GM19023 (cell line): ENCODE data around the gene PAPOLG.
A peak's percentile ranks its signal among the peaks of the same experiment; 100 is the strongest.
"Not testable (repeated sequence)": the region's sequence is repeated elsewhere in the genome, so short reads cannot be mapped to it uniquely, and the experiment has no call there.

Experiments used
- ATAC-seq: cut with Tn5 transposase; IDR thresholded peaks from one replicate; pipeline ENCODE4 v1.9.1; 2021; ENCODE audit warnings: mild to moderate bottlenecking, moderate library complexity; ENCODE audit not compliant: unreplicated experiment

The PAPOLG gene

GRCh38 chr2:60771508-60771907 lies 15.4 kb downstream of the PAPOLG start:
- ATAC-seq: no peak

GRCh38 chr2:60775048-60775639 lies 19.1 kb downstream of the PAPOLG start:
- ATAC-seq: no peak

- ATAC-seq: no peak
Observed at GRCh38 chr2:60778352-60778751, 22.3 kb downstream of the PAPOLG start.

- ATAC-seq: no peak
Observed at GRCh38 chr2:60779426-60779825, 23.4 kb downstream of the PAPOLG start.

GRCh38 chr2:60780721-60781120 lies 24.7 kb downstream of the PAPOLG start:
- ATAC-seq: no peak

GRCh38 chr2:60793169-60793568 lies 37.1 kb downstream of the PAPOLG start:
- no peak for ATAC-seq

GRCh38 chr2:60794271-60794863 lies 38.3 kb downstream of the PAPOLG start:
- no peak for ATAC-seq

GRCh38 chr2:60796573-60797509 lies 40.8 kb downstream of the PAPOLG start:
- ATAC-seq: no peak

- ATAC-seq: no peak
Observed at GRCh38 chr2:60804473-60804872, 48.4 kb downstream of the PAPOLG start.

- no peak for ATAC-seq
Observed at GRCh38 chr2:60806595-60806987, 50.5 kb downstream of the PAPOLG start.

- peak; percentile 92 for ATAC-seq
Observed at GRCh38 chr2:60806988-60807681, 51.1 kb downstream of the PAPOLG start.

GRCh38 chr2:60808330-60808801 lies 52.3 kb downstream of the PAPOLG start:
- no peak for ATAC-seq

- no peak for ATAC-seq
Observed at GRCh38 chr2:60811491-60812375, 55.7 kb downstream of the PAPOLG start.

- not testable (repeated sequence) for ATAC-seq
Observed at GRCh38 chr2:60817191-60817590, 61.1 kb downstream of the PAPOLG start.

GRCh38 chr2:60818272-60818671 lies 62.2 kb downstream of the PAPOLG start:
- no peak for ATAC-seq

GRCh38 chr2:60819155-60819862 lies 63.2 kb downstream of the PAPOLG start:
- no peak for ATAC-seq

- ATAC-seq: no peak
Observed at GRCh38 chr2:60819936-60820335, 63.9 kb downstream of the PAPOLG start.

- ATAC-seq: no peak
Observed at GRCh38 chr2:60820416-60821132, 64.5 kb downstream of the PAPOLG start.

GRCh38 chr2:60821133-60821469 lies 65.0 kb downstream of the PAPOLG start:
- no peak for ATAC-seq
